CD4-positive, alpha-beta T cell treated with Interleukin-15 for 4 hours (primary cell): ENCODE data around the gene MAP3K10.

ENCODE experiments used
- DNase-seq: peaks from one replicate; pipeline ENCODE4 v3.0.0-alpha.2; 2020; ENCODE audit warnings: low spot score

The MAP3K10 gene

DNA sequence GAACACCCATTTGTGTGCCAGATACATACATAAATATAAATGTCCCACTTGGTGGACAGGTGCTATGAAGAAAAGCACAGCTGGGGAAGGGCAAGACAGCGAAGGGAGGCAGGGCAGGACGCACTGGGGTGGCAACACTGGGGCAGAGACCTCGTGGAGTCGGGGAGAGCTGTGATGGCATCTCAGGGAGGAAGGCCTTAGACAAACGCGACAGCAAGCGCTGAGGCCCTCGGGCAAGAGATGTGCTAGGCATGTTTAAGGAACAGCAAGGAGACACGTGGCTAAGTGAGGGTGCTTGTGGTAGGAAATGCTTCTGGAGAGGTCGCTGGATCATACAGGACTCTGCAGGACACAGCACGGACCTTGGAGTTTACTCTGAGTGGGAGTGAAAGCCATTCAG, 58.6 kb downstream of the MAP3K10 start:
- no peak for DNase-seq

- DNase-seq: no peak
These were observed 60.0 kb downstream of the MAP3K10 start for GRCh38 chr19:40251244-40251643.

GRCh38 chr19:40251991-40252390, 60.8 kb downstream of the MAP3K10 start:
- DNase-seq: no peak

- DNase-seq: no peak
These were observed 61.2 kb downstream of the MAP3K10 start for GRCh38 chr19:40252395-40252794.

- no peak for DNase-seq
These were observed 62.4 kb downstream of the MAP3K10 start for GRCh38 chr19:40253611-40254092.

GRCh38 chr19:40254714-40255418, 63.6 kb downstream of the MAP3K10 start:
- DNase-seq: no peak

GRCh38 chr19:40255619-40256166, 64.5 kb downstream of the MAP3K10 start:
- no peak for DNase-seq

GRCh38 chr19:40256512-40256911, 65.3 kb downstream of the MAP3K10 start:
- DNase-seq: no peak

DNA sequence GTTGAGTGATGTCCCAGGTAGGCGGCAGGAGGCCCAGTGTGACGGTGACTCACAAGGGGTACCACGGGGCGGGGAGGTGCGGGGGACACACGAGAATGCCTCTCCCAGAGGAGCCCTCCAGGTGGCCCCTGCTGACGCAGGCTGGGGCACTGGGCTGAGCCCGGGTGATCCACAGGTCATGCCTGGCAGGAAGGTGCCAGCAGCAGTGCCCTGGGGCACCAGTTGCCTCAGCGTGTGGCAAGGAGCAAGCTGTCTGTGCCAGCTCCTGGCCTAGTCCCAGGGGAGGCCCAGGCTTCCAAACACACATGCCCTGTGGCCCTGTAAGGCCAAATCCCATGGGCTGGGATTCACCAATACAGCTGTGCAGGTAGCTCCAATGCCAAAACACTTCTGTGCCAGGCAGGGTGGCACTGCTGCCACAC, 65.9 kb downstream of the MAP3K10 start:
- no peak for DNase-seq

DNA sequence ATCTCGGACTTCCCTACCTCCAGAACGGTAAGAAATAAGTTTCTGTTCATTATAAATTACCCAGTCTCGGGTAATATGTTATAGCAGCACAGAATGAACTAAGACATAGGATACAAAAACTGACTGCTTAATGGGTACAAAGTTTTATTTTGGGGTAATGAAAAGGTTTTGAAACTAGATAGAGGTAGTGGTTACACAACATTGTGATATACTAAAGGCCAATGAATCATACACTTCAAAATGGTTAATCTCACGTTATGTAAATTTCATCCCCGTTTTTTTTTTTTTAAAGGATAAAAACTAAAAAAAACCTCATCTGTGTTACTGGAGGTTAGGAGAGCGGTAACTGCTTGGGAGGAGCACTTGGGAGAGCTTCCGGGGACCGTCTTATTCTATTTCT, 70.4 kb downstream of the MAP3K10 start:
- no peak for DNase-seq

DNA sequence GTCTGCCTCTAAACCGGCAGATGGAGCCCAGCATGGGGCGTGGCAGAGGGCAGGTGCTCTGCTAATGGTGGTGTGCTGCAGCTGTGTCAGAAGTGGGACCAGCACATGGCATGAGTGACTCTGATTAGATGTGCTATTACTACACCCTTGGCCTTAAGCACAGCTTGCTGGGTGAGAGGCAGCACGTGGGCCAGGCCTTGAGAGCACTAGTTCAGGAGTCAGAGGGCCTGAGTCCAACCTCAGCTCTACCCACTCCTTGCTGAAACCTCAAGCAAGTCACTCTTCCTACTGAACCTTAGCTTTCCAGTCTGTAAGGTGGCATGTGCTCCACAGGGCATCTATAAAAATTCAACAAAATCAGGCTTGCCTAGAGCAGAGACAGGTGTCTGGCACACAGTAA, 71.2 kb downstream of the MAP3K10 start:
- no peak for DNase-seq

GRCh38 chr19:40263440-40264313, 72.5 kb downstream of the MAP3K10 start:
- DNase-seq: no peak

GRCh38 chr19:40264314-40265054, 73.3 kb downstream of the MAP3K10 start:
- no peak for DNase-seq
